ENCODE results near the gene STT3A.
A peak's percentile ranks its signal among the peaks of the same experiment; 100 is the strongest.

Gene STT3A

DNA sequence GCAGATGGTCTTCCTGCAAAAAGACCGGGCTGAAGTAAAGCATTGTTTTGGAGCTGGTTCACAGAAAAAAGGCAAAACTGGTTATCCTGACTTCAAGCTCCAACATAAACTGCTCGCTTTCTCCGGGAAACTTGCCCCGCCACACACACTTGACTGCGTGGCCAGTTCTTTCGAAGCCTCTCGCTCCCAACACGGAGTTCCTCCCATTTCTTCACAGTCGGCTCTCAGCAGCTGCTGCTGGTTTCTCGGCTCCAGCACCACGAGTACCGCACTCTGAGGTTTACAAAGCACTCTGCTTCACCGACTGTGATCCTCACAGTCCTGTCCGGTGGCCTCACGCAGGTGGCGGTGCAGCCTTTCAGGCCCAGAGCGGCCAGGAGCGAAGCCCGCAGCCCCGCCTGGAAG is 32.6 kb downstream of the STT3A start:
- Histone ChIP-seq H3K9ac (ENCODE audit: low read length) (peak overlapping the region; percentile 89), H3K9me3 (ENCODE audit: insufficient read depth, low read length) (no peaks in the 10 kb centered on the region), H3K4me3 (ENCODE audit: insufficient read depth, low read length, poor library complexity, severe bottlenecking) (peak overlapping the region; percentile 83), H3K4me2 (ENCODE audit: low read depth, low read length, poor library complexity, severe bottlenecking) (peak overlapping the region; percentile 90), H3K9me2 (replicated peaks; ENCODE audit: insufficient read depth, low read length) (no peaks in the 10 kb centered on the region), H4K20me1 (ENCODE audit: low read depth, low read length) (no peaks in the 10 kb centered on the region), H3K27ac (ENCODE audit: low read depth, low read length) (peak overlapping the region; percentile 90), H3K79me2 (ENCODE audit: insufficient read depth, low read length) (peaks cover 33% of the 10 kb centered on the region), H3K36me3 (ENCODE audit: low read length) (peaks cover 8% of the 10 kb centered on the region; the same call in 1 of the 2 replicates), H2AFZ (ENCODE audit: low read depth, low read length, severe bottlenecking) (no peak overlapping the region), H3F3A (ENCODE audit: insufficient read depth) (peaks cover 5% of the 10 kb centered on the region; the same call in 1 of the 2 replicates), H3K27me3 (ENCODE audit: low read length) (no peaks in the 10 kb centered on the region)
- TF ChIP-seq, protein P1, sequence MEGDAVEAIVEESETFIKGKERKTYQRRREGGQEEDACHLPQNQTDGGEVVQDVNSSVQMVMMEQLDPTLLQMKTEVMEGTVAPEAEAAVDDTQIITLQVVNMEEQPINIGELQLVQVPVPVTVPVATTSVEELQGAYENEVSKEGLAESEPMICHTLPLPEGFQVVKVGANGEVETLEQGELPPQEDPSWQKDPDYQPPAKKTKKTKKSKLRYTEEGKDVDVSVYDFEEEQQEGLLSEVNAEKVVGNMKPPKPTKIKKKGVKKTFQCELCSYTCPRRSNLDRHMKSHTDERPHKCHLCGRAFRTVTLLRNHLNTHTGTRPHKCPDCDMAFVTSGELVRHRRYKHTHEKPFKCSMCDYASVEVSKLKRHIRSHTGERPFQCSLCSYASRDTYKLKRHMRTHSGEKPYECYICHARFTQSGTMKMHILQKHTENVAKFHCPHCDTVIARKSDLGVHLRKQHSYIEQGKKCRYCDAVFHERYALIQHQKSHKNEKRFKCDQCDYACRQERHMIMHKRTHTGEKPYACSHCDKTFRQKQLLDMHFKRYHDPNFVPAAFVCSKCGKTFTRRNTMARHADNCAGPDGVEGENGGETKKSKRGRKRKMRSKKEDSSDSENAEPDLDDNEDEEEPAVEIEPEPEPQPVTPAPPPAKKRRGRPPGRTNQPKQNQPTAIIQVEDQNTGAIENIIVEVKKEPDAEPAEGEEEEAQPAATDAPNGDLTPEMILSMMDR (IDR thresholded peaks at IDR 0.05; ENCODE audit: insufficient read depth, low read length, poor library complexity, severe bottlenecking) = no peak
- no peak for TF ChIP-seq EZH2phosphoT487 (conservative IDR thresholded peaks at IDR 0.05; ENCODE audit: low read length)

DNA sequence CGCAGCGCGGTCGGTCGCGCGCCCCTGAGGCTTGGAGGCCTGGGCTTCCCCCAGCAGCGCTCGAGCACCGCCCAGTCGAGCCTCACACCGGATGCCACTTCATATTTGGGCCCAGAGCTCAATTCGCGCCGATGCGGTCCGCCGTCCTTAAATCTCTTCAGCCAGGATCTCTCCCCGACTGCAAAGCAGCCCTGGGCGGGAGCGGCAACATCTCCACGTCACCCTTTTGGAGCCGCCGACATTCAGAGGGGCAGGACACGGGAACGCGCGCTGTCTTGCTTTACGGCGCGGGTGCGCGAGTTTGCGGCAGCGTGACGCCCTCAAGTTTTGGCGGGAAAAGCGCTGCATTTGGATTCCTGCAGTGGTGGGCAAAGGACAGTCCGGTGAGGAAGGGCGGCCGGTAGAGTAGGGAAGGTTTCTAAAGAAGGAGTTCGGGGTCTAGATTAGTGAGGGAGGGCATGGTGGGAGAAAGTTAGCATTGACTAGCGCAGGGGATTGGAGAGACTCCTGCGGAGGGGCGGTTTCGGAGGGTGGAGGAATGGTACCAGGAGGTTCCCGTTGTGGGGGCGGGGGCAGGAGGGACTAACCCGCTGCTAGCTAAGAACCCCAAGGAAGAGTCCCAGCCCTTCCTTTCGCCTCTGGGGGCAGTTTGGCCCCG is 33.1 kb downstream of the STT3A start:
- peaks cover 8% of the 10 kb centered on the region; the same call in 1 of the 2 replicates for H3K36me3 ChIP-seq (ENCODE audit: low read length)
- no peaks in the 10 kb centered on the region for H3K9me3 ChIP-seq (ENCODE audit: insufficient read depth, low read length)
- peaks cover 5% of the 10 kb centered on the region; the same call in 1 of the 2 replicates for H3F3A ChIP-seq (ENCODE audit: insufficient read depth)
- peak overlapping the region; percentile 83 for H3K4me3 ChIP-seq (ENCODE audit: insufficient read depth, low read length, poor library complexity, severe bottlenecking)
- H3K9ac ChIP-seq (ENCODE audit: low read length) = peak overlapping the region; percentile 89
- peak overlapping the region; percentile 90 for H3K4me2 ChIP-seq (ENCODE audit: low read depth, low read length, poor library complexity, severe bottlenecking)
- no peaks in the 10 kb centered on the region for H3K27me3 ChIP-seq (ENCODE audit: low read length)
- no peaks in the 10 kb centered on the region for H3K9me2 ChIP-seq (replicated peaks; ENCODE audit: insufficient read depth, low read length)
- H3K79me2 ChIP-seq (ENCODE audit: insufficient read depth, low read length) = peaks cover 33% of the 10 kb centered on the region
- TF ChIP-seq EZH2phosphoT487 (conservative IDR thresholded peaks at IDR 0.05; ENCODE audit: low read length) = no peak
- TF ChIP-seq, protein P1 (IDR thresholded peaks at IDR 0.05; ENCODE audit: insufficient read depth, low read length, poor library complexity, severe bottlenecking) = no peak
- H2AFZ ChIP-seq (ENCODE audit: low read depth, low read length, severe bottlenecking) = peak overlapping the region; percentile 29
- H4K20me1 ChIP-seq (ENCODE audit: low read depth, low read length) = no peaks in the 10 kb centered on the region
- H3K27ac ChIP-seq (ENCODE audit: low read depth, low read length) = peak overlapping the region; percentile 90

DNA sequence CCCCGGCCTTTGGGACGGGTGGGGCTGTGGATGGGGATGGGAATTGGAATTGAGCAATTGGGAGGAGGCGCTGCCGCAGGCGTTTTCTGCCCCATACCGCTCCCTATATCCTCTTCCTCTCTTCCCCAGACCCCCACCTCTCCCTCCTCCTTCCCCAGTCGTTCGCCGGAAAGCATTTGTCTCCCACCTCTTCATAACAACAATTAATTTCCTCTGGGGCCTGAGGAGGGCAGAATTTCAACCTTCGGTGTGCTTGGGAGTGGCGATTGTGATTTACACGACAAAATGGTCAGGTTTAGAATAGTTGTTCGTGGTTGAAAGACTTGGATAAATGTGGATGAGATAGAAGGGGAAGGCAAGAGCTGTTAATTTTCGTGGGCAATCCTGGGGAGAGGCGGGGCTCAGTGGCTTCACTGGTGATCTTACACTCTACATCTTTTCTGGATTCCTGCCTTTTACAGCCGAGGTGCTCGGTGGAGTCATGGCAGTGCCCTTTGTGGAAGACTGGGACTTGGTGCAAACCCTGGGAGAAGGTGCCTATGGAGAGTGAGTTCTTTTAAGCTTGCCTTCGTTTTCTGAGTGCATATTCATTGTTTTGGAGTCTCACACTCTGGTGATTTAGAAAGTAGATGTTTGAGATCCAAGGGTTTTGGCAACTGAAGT is 33.8 kb downstream of the STT3A start:
- Histone ChIP-seq H3K9me2 (replicated peaks; ENCODE audit: insufficient read depth, low read length) (no peaks in the 10 kb centered on the region), H3K36me3 (ENCODE audit: low read length) (peaks cover 5% of the 10 kb centered on the region; the same call in 1 of the 2 replicates), H3K27me3 (ENCODE audit: low read length) (no peaks in the 10 kb centered on the region), H2AFZ (ENCODE audit: low read depth, low read length, severe bottlenecking) (peak overlapping the region; percentile 29), H3K27ac (ENCODE audit: low read depth, low read length) (peak overlapping the region; percentile 90), H3K79me2 (ENCODE audit: insufficient read depth, low read length) (peaks cover 33% of the 10 kb centered on the region), H3K4me3 (ENCODE audit: insufficient read depth, low read length, poor library complexity, severe bottlenecking) (peak overlapping the region; percentile 83), H3K9me3 (ENCODE audit: insufficient read depth, low read length) (no peaks in the 10 kb centered on the region), H3F3A (ENCODE audit: insufficient read depth) (peaks cover 5% of the 10 kb centered on the region; the same call in 1 of the 2 replicates), H3K4me2 (ENCODE audit: low read depth, low read length, poor library complexity, severe bottlenecking) (peak overlapping the region; percentile 90), H4K20me1 (ENCODE audit: low read depth, low read length) (no peaks in the 10 kb centered on the region), H3K9ac (ENCODE audit: low read length) (peak overlapping the region; percentile 89)
- TF ChIP-seq EZH2phosphoT487 (conservative IDR thresholded peaks at IDR 0.05; ENCODE audit: low read length) = no peak
- TF ChIP-seq, protein P1 (IDR thresholded peaks at IDR 0.05; ENCODE audit: insufficient read depth, low read length, poor library complexity, severe bottlenecking) = peak; percentile 17
